Retinal pigment epithelial cell (primary cell): Measurements from ENCODE around the gene WIPF1.

Experiments used
- DNase-seq: peaks from one replicate; pipeline ENCODE4 v3.0.0-alpha.2; 2010; ENCODE audit warnings: low read depth
- H3K4me3 ChIP-seq: 2 replicates; pipeline ENCODE4 v1.5.1; 2011; ENCODE audit warnings: mild to moderate bottlenecking, low read length, control low read depth, moderate library complexity
- CTCF ChIP-seq: conservative IDR thresholded peaks from 2 replicates; pipeline ENCODE4 v1.5.1; 2011; ENCODE audit warnings: low read depth, low read length, control low read depth, inconsistent platforms

Gene WIPF1

GRCh38 chr2:174586418-174587295, 10.9 kb downstream of the WIPF1 start:
- no peak overlapping the region for H3K4me3 ChIP-seq
- DNase-seq = no peak
- no peak for TF ChIP-seq CTCF

DNA sequence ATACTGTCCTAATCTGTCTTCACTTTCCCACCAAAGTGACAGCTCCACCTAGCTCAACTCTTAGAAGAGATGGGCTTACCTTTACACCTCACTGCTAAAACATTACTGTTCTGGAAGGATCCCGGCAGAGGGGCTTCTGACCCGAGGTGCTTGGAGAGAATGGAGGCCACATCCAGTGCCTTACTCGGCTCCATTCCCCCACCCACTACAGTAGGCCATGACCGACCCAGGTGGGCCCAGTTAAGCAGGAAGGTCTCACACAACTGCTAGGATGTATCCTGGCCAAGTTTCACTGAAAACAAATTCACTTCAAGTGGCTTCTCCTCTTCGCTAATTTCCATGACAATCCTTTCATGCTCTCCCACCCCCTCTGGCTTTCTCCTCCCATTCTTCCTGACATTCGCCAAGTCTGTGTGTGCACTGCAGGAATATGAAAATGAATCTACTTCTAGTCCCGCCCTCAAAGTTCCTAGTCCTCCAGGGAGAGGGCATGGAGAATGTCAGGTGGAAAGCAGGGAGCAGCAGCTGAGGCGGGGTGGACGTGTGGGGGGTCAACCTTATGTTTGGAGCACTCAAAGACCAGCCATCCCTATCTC, 11.8 kb downstream of the WIPF1 start:
- DNase-seq = no peak
- H3K4me3 ChIP-seq = no peak overlapping the region
- TF ChIP-seq CTCF = no peak

DNA sequence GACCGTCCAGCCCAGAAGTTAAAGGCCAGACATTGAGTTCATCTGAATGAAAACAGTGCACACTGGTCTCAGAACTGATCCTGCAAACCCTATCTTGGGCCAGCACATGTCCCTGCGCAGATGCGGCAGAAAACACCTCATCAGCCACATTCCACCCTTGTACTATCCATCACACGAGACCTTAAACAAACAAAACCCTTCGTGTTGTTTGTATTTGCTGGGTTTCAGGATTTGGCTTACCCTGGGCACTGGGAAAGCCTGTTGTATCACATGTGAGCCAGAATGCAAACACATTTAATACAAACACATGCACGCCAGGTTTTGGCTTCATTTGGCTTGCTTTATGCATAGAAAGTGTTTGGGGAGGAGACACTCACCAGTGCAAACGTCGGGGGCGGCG, 12.5 kb downstream of the WIPF1 start:
- DNase-seq = no peak
- no peak for TF ChIP-seq CTCF
- H3K4me3 ChIP-seq = no peak overlapping the region

GRCh38 chr2:174581491-174581890, 16.1 kb downstream of the WIPF1 start:
- H3K4me3 ChIP-seq = no peak overlapping the region
- no peak for DNase-seq

DNA sequence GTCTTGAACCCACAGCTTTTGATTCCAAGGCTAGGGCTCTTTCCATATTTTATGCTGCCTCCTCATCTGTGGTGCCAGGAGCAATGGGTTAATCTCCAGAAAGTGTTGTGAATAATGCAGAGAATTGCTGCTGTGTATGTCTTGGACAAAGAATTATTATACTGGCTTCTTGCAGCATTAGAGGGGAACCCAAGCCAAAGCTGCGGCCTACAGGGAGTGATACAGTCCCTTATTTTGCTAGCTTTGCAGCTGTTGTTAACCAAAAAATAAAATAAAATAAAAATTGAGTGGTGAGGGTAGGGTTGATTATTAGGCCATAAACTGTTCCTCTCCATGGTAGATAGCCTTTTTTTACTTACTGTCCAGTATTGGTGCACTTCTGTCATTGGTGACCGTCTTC, 16.7 kb downstream of the WIPF1 start:
- H3K4me3 ChIP-seq = no peak overlapping the region
- TF ChIP-seq CTCF = no peak
- no peak for DNase-seq

More at GRCh38 chr2:174581491-174581890, 16.1 kb downstream of the WIPF1 start:
- no peak for TF ChIP-seq CTCF

- H3K4me3 ChIP-seq = no peak overlapping the region
- TF ChIP-seq CTCF = peak; percentile 60
- DNase-seq = peak; percentile 3
Measured at GRCh38 chr2:174577967-174578589, 19.5 kb downstream of the WIPF1 start.
